NCI-H774 (cell line): Measurements from ENCODE around the gene CLIP4.
"Not testable (repeated sequence)": the region's sequence is repeated elsewhere in the genome, so short reads cannot be mapped to it uniquely, and the experiment has no call there.

Experiments used
- DNase-seq: peaks from one replicate; lab custom pipeline; 2025; lab: John Stamatoyannopoulos, UW

CLIP4 gene

DNA sequence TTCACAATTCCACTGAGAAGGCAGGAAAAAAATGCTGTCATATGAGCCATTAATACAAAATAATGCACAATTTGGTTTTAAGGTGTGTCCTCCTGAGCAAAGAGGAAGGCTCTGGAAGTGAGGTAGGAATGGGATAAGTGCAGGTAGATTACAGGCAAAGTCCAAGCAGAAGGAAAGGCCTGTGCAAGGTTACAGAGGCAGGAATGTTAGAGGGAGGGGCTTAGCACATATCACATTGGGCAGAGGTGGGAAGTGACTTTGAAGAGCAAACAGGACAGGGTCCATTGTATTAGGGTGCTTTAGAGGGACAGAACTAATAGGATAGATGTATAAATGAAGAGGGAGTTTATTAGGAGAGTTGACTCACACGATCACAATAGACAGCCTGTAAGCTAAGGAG lies 14.7 kb upstream of the CLIP4 start:
- no peak for DNase-seq

GRCh38 chr2:29104688-29105087 lies 10.5 kb upstream of the CLIP4 start:
- DNase-seq: no peak

- DNase-seq: no peak
These were observed 9.8 kb upstream of the CLIP4 start for GRCh38 chr2:29105375-29105774.

DNA sequence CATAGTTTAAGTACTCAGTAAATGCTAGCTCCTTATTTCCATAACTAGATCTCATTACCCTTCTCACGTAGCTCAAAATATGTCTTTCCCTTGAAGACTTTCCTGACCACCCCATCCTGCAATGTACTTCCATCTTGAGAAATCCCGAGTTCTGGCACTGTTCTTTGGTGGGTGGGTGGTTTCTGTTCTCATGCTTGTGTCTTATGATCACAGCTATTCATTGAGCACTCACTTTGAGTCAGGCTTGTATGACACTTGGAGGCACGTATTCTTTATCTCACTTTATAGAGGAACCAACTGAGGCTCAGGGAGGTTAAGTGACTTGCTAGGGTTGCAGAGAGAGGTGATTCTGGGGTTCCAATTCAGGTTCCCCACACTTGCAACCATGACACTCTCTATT lies 9.0 kb upstream of the CLIP4 start:
- DNase-seq: no peak

GRCh38 chr2:29106980-29107388 lies 8.2 kb upstream of the CLIP4 start:
- no peak for DNase-seq

GRCh38 chr2:29107547-29107946 lies 7.7 kb upstream of the CLIP4 start:
- DNase-seq: not testable (repeated sequence)

DNA sequence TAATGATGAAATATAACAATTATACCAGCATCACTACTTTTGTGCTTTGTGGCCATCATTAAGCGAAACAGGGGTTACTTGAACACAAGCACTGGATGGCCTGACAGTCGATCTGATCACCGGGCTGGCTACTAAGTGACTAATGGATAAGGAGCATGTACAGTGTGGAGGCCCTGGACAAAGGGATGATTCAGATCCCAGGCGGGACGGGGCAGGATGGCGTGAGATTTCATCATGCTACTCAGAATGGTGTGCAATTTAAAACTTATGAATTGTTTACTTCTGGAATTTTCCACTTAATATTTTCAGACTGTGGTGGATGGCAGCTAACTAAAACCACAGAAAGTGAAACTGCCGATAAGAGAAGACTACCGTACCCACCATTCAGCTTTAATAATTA lies 7.0 kb upstream of the CLIP4 start:
- no peak for DNase-seq

GRCh38 chr2:29109246-29109645 lies 6.0 kb upstream of the CLIP4 start:
- no peak for DNase-seq

DNA sequence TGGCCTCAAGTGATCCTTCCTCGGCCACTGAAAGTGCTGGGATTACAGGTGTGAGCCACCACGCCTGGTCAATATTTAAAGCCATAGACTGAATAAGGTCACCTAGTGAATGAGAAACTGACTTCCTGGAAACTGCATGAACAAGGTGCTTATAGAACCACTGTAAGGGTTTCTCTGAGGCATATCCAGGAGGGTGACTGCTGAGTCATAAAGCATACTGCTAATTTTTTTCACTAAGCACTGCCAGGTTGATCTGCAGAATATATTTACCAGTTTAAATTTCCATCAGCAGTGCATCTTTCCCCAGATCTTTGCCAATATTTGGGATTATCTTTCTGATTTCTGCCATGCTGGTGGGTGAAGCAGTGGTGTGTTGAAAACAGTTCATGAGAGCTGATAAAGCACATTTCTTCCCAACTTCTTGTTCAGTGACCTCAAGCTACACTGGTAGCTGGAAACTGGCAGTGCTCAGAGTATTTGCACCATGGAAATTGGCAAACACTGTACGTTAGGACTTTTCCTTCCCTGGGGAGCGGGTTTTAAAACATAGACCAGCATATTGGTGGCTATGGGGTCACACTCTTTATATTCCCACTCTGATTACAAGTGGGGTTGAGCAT lies 4.2 kb upstream of the CLIP4 start:
- no peak for DNase-seq

DNA sequence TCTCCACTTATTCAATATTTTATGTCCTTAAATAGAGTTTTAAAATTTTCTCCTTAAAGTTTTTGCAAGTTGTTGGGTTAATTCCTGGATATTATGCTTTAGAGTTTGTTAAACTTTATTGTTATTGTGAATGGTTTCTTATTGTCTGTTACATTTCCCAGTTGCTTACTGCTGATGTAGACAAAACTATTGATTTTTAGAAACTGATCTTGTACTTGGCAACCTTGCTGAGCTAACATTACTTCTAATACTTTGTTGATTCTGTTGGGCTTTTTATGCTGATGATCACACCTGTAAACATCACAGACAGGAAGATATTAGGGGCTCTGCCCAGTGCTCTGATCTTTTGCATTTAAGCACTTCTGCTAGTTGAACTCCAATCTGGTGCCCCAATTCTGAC lies 2.8 kb upstream of the CLIP4 start:
- DNase-seq: no peak

- no peak for DNase-seq
These were observed 2.1 kb upstream of the CLIP4 start for GRCh38 chr2:29113027-29113686.

- DNase-seq: peak; percentile 60
These were observed 1.3 kb upstream of the CLIP4 start for GRCh38 chr2:29113891-29114321.

GRCh38 chr2:29114586-29114945 lies 649 bp upstream of the CLIP4 start:
- no peak for DNase-seq

DNA sequence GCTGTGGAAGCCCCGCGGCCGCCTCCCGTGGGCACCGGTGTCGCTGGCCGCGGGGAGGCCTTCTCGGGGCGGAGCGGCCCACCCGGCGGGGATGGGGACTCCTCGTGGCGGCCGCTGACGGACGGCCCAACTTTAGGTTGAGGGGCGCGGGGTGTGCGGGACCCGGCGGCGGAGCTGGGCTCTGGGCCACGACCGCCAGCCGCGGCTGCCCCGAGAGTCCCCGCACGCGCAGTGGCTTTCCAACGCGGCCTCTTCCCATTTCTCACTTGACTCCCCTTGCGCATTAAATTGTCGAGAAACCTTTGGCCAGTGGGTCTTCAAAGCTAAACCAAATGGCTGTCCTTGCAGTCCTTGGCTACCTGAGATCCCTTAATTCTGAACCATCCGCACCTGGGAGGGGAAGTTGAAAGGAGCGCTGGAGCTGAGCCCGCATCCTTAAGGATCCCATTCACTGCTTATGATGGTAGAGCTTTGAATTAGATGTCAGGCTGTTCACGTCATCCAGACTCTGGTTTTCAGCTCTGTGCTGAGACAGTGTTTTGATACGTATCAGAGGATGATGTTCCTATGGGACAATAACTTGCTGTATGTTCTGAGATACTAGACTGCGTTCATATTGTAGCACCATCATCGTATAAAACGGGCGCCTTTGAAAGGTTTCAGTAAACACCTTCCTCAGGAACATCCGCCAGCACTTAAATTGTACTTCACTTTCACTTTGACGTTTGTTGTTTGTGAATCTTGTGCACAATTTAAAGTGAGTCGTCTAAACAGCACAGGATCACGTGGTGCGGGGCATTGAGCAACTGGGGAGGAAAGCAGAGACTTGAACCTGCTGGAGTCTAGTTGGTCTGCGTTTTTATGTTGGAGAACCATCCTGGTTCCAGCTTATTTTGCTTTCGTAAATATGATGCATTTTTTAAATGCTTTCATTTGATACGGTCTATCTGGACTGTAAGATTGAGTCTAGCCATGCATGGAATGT lies 874 bp downstream of the CLIP4 start:
- DNase-seq: no peak

- no peak for DNase-seq
These were observed 2.6 kb downstream of the CLIP4 start for GRCh38 chr2:29117636-29118303.

GRCh38 chr2:29119211-29119610 lies 4.0 kb downstream of the CLIP4 start:
- DNase-seq: no peak

- no peak for DNase-seq
These were observed 5.6 kb downstream of the CLIP4 start for GRCh38 chr2:29120846-29121245.

GRCh38 chr2:29123617-29124349 lies 8.6 kb downstream of the CLIP4 start:
- DNase-seq: no peak

- no peak for DNase-seq
These were observed 9.3 kb downstream of the CLIP4 start for GRCh38 chr2:29124504-29124903.

DNA sequence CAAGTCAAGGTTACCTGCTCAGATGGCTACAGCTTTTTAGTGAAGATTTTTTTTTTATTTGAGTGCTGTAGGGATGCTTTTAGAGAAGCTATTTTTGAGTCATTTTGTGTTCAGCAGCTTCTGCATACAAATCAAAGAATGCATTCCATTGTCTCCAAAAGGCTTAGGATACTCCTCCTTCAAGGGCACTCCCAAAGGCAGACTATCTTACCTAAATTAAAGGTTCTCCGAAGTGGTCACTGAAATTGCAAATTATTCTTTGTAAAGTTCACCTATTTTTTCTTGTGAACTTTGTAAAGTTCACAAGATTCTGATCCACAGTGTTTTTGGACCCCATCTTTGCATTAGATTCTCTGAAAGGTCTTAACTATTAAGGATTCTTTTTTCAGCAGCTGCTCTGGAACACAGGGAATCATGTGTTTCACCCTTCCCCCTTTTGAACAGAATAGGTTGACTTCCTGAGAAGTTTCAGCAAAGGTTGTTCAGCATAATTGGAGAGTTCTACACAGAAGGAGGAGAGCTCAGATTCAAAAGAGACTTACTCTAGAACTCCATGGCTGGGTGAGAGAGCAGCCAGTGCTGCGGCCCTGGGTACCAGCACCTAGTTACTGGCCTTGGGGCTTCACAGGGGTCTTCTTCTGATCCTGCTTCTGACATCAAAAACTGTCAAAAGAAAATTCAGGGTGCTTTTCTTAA lies 14.5 kb downstream of the CLIP4 start:
- DNase-seq: no peak

DNA sequence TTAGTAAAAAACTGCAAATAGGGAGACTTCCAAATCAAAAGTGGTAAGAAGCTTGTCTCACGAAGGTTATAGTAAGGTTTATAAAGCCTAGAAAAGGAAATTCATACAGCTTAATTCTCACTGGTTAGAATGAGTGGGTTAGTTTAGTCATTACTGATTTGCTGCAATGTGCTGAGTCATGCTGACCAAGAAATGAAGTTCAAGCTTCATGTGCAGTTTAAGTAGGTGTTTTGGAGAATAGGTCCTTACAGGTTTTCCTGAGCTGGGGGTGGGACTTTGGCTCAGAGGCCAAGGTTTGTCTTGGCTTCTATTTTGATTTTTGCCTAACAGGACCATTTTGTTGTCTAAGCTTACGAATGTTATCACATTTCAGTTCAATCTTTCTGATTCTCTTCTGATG lies 15.1 kb downstream of the CLIP4 start:
- no peak for DNase-seq
